Memory B cell (primary cell): ENCODE data around the gene GAS7.

Experiments used
- ATAC-seq: fragments of 150-1000 bp; cut with Tn5 transposase; 2 replicates; pipeline ENCODE4 v1.10.0; 2021; ENCODE audit warnings: low read depth, mild to moderate bottlenecking, moderate library complexity
- DNase-seq, 2 donors: peaks; one replicate each; pipeline ENCODE4 v3.0.0; 2022; ENCODE audit warnings: low spot score in 2 of 2
- H3K27ac Mint-ChIP-seq: one replicate; pipeline ENCODE4 v1.8.0; 2022; ENCODE audit warnings: mild to moderate bottlenecking, moderate library complexity, mixed read lengths
- H3K27me3 Mint-ChIP-seq: one replicate; pipeline ENCODE4 v1.8.0; 2022; ENCODE audit warnings: mixed read lengths
- H3K36me3 Mint-ChIP-seq: one replicate; pipeline ENCODE4 v1.8.0; 2022; ENCODE audit warnings: mild to moderate bottlenecking, mixed read lengths
- H3K4me1 Mint-ChIP-seq: one replicate; pipeline ENCODE4 v1.8.0; 2022; ENCODE audit warnings: mixed read lengths
- H3K4me3 Mint-ChIP-seq: one replicate; pipeline ENCODE4 v1.8.0; 2022; ENCODE audit warnings: mild to moderate bottlenecking, moderate library complexity, mixed read lengths
- H3K9me3 Mint-ChIP-seq: one replicate; pipeline ENCODE4 v1.8.0; 2022; ENCODE audit warnings: mixed read lengths

GAS7 gene

GRCh38 chr17:10147761-10148415 lies 50.5 kb downstream of the GAS7 start:
- no peak for DNase-seq
- H3K27ac Mint-ChIP-seq: no peak overlapping the region
- no peak for ATAC-seq
- peaks cover 12% of the 10 kb centered on the region for H3K4me1 Mint-ChIP-seq
- peaks cover 2% of the 10 kb centered on the region for H3K27me3 Mint-ChIP-seq
- no peak overlapping the region for H3K4me3 Mint-ChIP-seq
- no peaks in the 10 kb centered on the region for H3K9me3 Mint-ChIP-seq
- no peaks in the 10 kb centered on the region for H3K36me3 Mint-ChIP-seq

GRCh38 chr17:10147040-10147439 lies 51.4 kb downstream of the GAS7 start:
- H3K9me3 Mint-ChIP-seq: no peaks in the 10 kb centered on the region
- DNase-seq (no peak), ATAC-seq (no peak)
- H3K4me3 Mint-ChIP-seq: no peak overlapping the region
- no peak overlapping the region for H3K27ac Mint-ChIP-seq
- no peaks in the 10 kb centered on the region for H3K36me3 Mint-ChIP-seq
- peaks cover 2% of the 10 kb centered on the region for H3K27me3 Mint-ChIP-seq
- peaks cover 7% of the 10 kb centered on the region for H3K4me1 Mint-ChIP-seq

- Mint-ChIP-seq H3K27ac (no peak overlapping the region), H3K9me3 (no peaks in the 10 kb centered on the region), H3K4me1 (peaks cover 2% of the 10 kb centered on the region), H3K36me3 (no peaks in the 10 kb centered on the region), H3K27me3 (peaks cover 2% of the 10 kb centered on the region), H3K4me3 (no peak overlapping the region)
- DNase-seq (no peak), ATAC-seq (no peak)
These were observed 53.4 kb downstream of the GAS7 start for GRCh38 chr17:10144982-10145381.

GRCh38 chr17:10144456-10144855 lies 54.0 kb downstream of the GAS7 start:
- H3K27ac Mint-ChIP-seq: no peak overlapping the region
- peaks cover 2% of the 10 kb centered on the region for H3K27me3 Mint-ChIP-seq
- H3K4me1 Mint-ChIP-seq: no peaks in the 10 kb centered on the region
- no peaks in the 10 kb centered on the region for H3K9me3 Mint-ChIP-seq
- DNase-seq (no peak), ATAC-seq (no peak)
- no peak overlapping the region for H3K4me3 Mint-ChIP-seq
- no peaks in the 10 kb centered on the region for H3K36me3 Mint-ChIP-seq

GRCh38 chr17:10141436-10141835 lies 57.0 kb downstream of the GAS7 start:
- H3K9me3 Mint-ChIP-seq: no peaks in the 10 kb centered on the region
- DNase-seq (no peak), ATAC-seq (no peak)
- H3K36me3 Mint-ChIP-seq: no peaks in the 10 kb centered on the region
- no peak overlapping the region for H3K27ac Mint-ChIP-seq
- no peaks in the 10 kb centered on the region for H3K4me1 Mint-ChIP-seq
- H3K4me3 Mint-ChIP-seq: no peak overlapping the region
- peaks cover 2% of the 10 kb centered on the region for H3K27me3 Mint-ChIP-seq

GRCh38 chr17:10139577-10139976 lies 58.8 kb downstream of the GAS7 start:
- ATAC-seq: no peak
- H3K27ac Mint-ChIP-seq: no peak overlapping the region
- no peaks in the 10 kb centered on the region for H3K4me1 Mint-ChIP-seq
- no peak overlapping the region for H3K4me3 Mint-ChIP-seq
- H3K9me3 Mint-ChIP-seq: no peaks in the 10 kb centered on the region
- peaks cover 2% of the 10 kb centered on the region for H3K27me3 Mint-ChIP-seq
- DNase-seq: no peak
- H3K36me3 Mint-ChIP-seq: no peaks in the 10 kb centered on the region

- Mint-ChIP-seq H3K9me3 (peaks cover 3% of the 10 kb centered on the region), H3K4me1 (no peaks in the 10 kb centered on the region), H3K4me3 (no peak overlapping the region), H3K27ac (no peak overlapping the region), H3K36me3 (no peaks in the 10 kb centered on the region), H3K27me3 (no peaks in the 10 kb centered on the region)
- ATAC-seq: no peak
- no peak for DNase-seq
These were observed 62.0 kb downstream of the GAS7 start for GRCh38 chr17:10136258-10136981.

- H3K36me3 Mint-ChIP-seq: no peaks in the 10 kb centered on the region
- no peak overlapping the region for H3K27ac Mint-ChIP-seq
- peaks cover 3% of the 10 kb centered on the region for H3K9me3 Mint-ChIP-seq
- no peaks in the 10 kb centered on the region for H3K27me3 Mint-ChIP-seq
- ATAC-seq (no peak), DNase-seq (no peak)
- no peak overlapping the region for H3K4me3 Mint-ChIP-seq
- H3K4me1 Mint-ChIP-seq: no peaks in the 10 kb centered on the region
These were observed 62.7 kb downstream of the GAS7 start for GRCh38 chr17:10135539-10136257.

GRCh38 chr17:10130677-10131076 lies 67.7 kb downstream of the GAS7 start:
- Mint-ChIP-seq H3K4me1 (no peaks in the 10 kb centered on the region), H3K36me3 (no peaks in the 10 kb centered on the region), H3K9me3 (peaks cover 6% of the 10 kb centered on the region), H3K4me3 (no peak overlapping the region), H3K27me3 (peaks cover 4% of the 10 kb centered on the region), H3K27ac (no peak overlapping the region)
- ATAC-seq: no peak
- no peak for DNase-seq

- Mint-ChIP-seq H3K36me3 (no peaks in the 10 kb centered on the region), H3K4me3 (no peak overlapping the region), H3K27me3 (peaks cover 4% of the 10 kb centered on the region), H3K9me3 (peaks cover 6% of the 10 kb centered on the region), H3K4me1 (no peaks in the 10 kb centered on the region), H3K27ac (no peak overlapping the region)
- ATAC-seq: no peak
- no peak for DNase-seq
These were observed 68.1 kb downstream of the GAS7 start for GRCh38 chr17:10130263-10130662.

GRCh38 chr17:10127819-10128425 lies 70.5 kb downstream of the GAS7 start:
- no peak for DNase-seq
- H3K4me1 Mint-ChIP-seq: no peaks in the 10 kb centered on the region
- H3K36me3 Mint-ChIP-seq: no peaks in the 10 kb centered on the region
- H3K4me3 Mint-ChIP-seq: no peak overlapping the region
- no peak overlapping the region for H3K27ac Mint-ChIP-seq
- no peak for ATAC-seq
- H3K27me3 Mint-ChIP-seq: peaks cover 4% of the 10 kb centered on the region
- peaks cover 6% of the 10 kb centered on the region for H3K9me3 Mint-ChIP-seq

- H3K4me1 Mint-ChIP-seq: peaks cover 5% of the 10 kb centered on the region
- H3K27ac Mint-ChIP-seq: no peak overlapping the region
- peaks cover 3% of the 10 kb centered on the region for H3K9me3 Mint-ChIP-seq
- H3K36me3 Mint-ChIP-seq: no peaks in the 10 kb centered on the region
- ATAC-seq (no peak), DNase-seq (no peak)
- no peak overlapping the region for H3K4me3 Mint-ChIP-seq
- peaks cover 4% of the 10 kb centered on the region for H3K27me3 Mint-ChIP-seq
These were observed 71.5 kb downstream of the GAS7 start for GRCh38 chr17:10126616-10127501.

- Mint-ChIP-seq H3K9me3 (peaks cover 3% of the 10 kb centered on the region), H3K4me1 (peaks cover 8% of the 10 kb centered on the region), H3K4me3 (no peak overlapping the region), H3K36me3 (no peaks in the 10 kb centered on the region), H3K27ac (no peak overlapping the region), H3K27me3 (peaks cover 6% of the 10 kb centered on the region)
- DNase-seq: no peak
- no peak for ATAC-seq
These were observed 72.2 kb downstream of the GAS7 start for GRCh38 chr17:10126276-10126615.
